GM08714 (cell line): Measurements from ENCODE around the gene ENTPD2.

Source experiments
- H3K4me3 ChIP-seq: fragments of 200-500 bp; sonication (Bioruptor generic); 2 replicates; pipeline ENCODE4 v1.5.1; 2014; ENCODE audit warnings: mild to moderate bottlenecking, low read length, inconsistent platforms
- ZNF274 ChIP-seq: IDR thresholded peaks from 2 replicates; pipeline ENCODE4 v1.6.1; 2012; ENCODE audit warnings: mild to moderate bottlenecking, low read depth, low read length

The ENTPD2 gene

GRCh38 chr9:137074657-137075274 lies 20.9 kb upstream of the ENTPD2 start:
- H3K4me3 ChIP-seq = no peak overlapping the region
- TF ChIP-seq ZNF274 = no peak

DNA sequence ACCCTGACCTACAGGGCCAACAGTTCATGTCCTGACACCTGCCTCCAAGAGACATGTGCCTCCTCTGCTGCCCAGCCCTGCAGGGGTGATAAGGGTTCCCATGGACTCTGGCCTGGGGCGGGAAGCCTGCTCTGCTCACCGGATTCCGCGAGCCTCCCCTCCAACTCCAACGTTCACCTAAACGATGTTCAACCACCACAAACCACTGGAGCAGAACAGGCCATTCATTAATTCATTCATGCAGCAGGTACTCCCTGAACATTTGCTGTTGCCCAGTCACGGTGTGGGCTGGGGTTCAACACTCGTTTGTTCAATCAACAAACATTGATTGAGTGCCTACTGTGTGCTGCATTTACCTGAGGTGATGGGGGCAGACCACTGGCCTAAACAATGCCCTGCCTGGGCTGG lies 20.1 kb upstream of the ENTPD2 start:
- H3K4me3 ChIP-seq = no peak overlapping the region
- TF ChIP-seq ZNF274 = no peak

- H3K4me3 ChIP-seq = no peak overlapping the region; the same call in 1 of the 2 replicates
- no peak for TF ChIP-seq ZNF274
Measured at GRCh38 chr9:137071282-137071681, 17.4 kb upstream of the ENTPD2 start.

- peak overlapping the region; percentile 4; the same call in 1 of the 2 replicates for H3K4me3 ChIP-seq
- TF ChIP-seq ZNF274 = no peak
Measured at GRCh38 chr9:137070906-137071275, 17.0 kb upstream of the ENTPD2 start.

DNA sequence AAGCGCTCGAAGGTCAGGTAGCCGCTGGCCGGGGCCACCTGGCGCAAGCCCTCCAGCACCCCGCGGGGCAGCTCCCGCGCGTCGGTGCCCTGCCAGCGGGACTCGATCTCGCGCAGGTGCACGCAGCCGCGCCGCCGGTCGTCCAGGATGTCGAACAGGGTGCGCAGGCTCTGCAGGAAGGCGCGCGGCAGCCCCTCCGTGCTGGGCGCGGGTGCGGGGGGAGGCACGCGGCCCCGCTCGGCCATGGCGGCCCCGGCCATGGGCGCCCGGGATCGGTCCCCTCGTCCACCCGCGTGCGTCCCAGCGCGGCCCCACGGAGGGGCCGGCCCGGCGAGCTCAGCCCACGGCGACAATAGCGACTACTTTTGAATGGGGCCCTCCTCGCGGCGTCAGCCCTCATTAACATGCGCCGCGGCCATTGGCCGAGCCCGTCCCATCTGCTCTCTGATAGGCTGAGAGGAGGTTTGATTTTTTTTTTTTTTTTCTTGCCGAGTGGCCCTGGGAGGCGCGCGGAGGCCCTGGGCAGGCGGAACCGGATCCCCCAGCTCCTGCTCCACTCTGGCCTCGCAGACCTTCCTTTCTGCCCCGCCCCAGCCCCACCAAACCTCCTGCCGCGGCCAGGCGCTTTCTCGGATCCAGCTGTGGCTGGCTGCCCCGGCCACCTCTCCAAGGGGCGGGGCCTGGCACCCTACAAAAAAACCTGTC lies 16.5 kb upstream of the ENTPD2 start, which contains the start of gene SAPCD2:
Gene SAPCD2 (minus strand): TSS at position 357 of the 705 bp plus-strand sequence. CDS start 97 bp downstream, at position 260.
- TF ChIP-seq ZNF274 = no peak
- H3K4me3 ChIP-seq = peak within 1 kb of the TSS; percentile 61; the same call in 1 of the 2 replicates

- peak overlapping the region; percentile 61; the same call in 1 of the 2 replicates for H3K4me3 ChIP-seq
- no peak for TF ChIP-seq ZNF274
Measured at GRCh38 chr9:137069508-137070091, 15.7 kb upstream of the ENTPD2 start.

DNA sequence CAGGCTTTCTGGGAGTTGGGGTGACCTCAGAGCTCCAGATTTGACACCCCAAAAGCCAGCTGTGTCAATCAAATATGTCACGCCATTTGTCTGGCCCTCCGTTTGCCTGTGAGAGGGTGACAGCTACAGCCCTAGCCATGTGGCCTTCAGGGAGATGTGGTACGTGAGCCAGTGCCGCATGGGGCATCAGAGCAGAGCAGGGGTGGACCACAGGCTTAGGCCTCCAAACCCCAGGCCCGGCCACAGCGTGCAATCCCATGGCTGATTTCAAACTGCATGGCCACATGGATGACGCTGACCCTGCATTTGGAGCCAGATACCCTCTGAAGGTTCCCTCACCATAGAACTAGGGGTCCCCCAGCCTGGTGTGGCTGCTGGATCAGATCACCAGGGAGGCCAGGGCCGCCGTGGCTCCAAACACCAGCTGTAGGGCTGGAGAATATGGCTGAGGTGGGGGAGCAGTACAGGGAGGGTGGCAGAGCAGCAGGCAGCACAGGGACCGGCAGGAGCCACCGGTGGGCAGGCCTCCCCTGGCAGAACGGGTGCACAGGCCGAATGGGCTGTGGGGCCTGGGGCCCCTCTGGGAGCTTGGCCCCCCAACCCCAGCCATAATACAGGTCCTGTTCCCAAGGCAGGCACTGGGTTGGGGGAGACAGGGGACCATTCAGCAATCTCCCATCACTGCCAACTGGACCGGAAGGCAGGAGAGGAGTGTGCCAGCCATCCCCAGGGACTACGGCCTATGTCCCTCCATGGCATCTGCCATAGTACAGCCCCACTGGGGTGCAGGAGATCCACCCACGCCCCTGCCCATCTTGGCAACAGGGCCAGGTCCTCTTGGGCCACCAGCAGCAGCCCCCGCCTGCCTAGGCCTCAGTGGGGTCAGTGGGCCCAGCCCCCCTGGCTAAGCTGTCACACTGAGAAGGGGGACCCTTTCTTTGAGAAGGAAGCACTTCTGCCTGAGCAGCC lies 15.0 kb upstream of the ENTPD2 start:
- peak overlapping the region; percentile 61; the same call in 1 of the 2 replicates for H3K4me3 ChIP-seq
- TF ChIP-seq ZNF274 = no peak

DNA sequence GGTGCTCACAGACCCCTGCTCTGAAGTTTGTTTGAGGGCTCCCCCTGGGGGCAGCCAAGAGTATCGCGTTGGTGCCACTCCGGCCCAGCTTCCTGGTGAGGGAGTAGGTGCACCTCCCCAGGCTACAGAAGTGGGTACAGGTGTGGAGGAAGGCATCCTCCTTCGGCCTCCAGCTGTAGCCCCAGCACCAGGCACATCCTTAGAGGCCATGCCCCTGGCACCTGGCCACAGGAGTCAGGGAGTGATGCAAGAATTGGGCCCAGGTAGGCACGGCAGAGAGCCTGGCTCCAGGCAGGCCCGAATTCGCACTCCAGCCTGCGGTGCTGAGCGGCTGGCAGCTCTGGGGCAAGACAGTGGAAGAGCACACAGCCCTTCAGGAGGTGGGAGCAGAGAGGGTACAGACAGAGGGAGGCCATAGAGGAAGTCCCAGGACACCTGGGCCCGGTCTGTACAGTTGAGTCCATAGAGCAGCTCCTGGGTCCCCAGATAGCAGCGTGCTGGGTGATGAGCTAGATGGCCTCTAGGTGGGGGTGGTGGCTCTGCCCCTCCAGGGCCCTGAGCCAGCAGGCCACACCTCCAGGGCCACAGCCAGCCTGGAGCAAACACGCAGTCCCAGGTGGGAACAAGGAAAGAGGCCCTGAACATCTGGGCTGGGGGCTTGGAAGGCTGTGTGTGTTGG lies 14.1 kb upstream of the ENTPD2 start:
- H3K4me3 ChIP-seq = no peak overlapping the region

DNA sequence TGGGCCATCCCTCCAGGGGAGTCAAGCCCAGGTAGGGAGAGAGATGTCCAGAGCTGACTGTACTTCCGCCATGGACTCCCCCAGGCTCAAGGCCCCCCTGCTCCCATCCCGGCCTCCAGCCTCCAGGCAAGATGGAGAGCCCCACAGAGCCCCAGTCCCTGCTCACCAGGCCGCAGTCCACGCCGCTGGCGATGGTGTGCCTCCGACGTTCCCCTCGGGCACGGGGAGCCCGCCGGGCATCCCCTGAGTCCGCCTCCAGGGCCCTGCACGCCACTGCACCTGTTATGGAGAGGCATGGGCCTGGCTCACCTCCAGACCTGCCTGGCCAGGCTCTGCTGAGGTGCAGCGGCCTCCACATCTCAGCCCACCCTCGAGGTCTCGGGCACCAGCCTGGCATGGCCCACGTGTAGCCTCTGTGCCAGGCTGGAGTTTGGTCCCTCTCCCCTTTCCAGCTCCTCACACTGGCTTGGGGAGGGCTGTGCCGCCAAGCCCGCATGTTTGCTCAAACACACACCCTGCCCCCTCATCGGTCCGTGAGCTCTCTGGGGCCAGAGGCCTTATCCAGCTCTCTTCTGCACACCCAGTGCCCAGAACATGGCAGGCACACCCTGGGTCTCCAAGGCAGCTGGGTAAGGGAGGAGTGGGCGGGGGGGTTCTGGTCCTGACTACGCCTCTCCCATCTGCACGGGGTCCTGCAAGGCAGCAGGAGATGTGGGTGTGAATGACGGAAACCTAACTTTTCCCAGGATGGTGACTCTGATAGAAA lies 12.4 kb upstream of the ENTPD2 start:
- no peak overlapping the region for H3K4me3 ChIP-seq
- no peak for TF ChIP-seq ZNF274

More for the DNA sequence above, 14.1 kb upstream of the ENTPD2 start:
- no peak for TF ChIP-seq ZNF274

- no peak overlapping the region for H3K4me3 ChIP-seq
- TF ChIP-seq ZNF274 = no peak
Measured at GRCh38 chr9:137065336-137065967, 11.6 kb upstream of the ENTPD2 start.

DNA sequence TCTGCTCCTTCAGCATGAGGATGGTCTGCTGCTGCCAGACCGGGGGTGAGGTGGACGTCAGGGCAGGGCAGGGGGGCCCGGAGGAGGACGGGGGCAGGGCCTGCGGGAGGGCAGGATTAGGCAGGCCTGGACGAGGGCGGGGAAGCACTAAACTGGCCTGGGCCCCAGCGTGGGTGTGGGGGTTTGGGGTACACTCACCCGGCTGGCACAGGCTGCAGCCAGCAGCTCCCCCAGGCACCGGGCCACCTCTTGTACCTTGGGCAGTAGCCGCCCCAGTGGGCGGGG lies 11.0 kb upstream of the ENTPD2 start:
- no peak overlapping the region for H3K4me3 ChIP-seq
- TF ChIP-seq ZNF274 = no peak

DNA sequence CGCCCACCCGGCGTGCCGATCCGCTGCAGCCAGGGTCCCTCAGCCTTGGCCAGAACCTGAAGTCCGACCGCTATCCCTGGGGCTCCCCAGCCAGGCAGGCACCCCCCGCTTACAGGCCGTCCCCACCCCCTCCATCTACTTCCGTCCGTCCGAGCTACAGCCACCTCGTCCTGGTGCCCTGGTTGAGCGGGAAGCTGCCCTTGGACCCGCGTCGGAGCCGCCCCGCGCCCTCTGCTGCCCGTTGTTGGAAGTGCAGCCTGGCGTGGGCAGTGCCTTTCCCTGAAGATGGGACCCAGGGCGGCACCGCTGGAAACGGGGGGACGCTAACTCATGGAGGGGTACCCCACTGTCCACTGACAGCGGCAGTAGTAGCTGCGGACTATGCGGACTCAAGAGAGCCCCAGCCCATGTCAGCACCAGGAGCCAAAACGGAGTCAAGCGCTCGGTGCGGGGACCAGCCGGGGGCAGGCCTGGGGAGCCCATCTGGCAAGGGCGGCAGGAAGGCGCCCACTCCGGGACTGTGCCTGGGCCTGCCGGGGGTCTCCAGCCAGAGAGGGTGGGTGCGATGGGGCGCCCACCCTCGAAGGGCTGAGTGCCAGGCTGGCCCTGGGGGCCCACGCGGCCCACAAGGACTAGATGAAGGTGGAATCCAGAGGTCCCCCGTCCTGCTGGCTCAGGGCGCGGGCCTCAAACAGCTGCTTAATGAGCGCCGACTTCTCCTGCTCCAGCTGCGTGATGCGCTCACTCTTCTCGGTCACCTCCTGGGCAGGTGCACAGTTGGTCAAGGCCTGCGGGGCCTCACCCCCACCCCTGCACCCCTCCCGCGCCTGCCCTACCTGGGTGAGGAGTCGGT lies 10.4 kb upstream of the ENTPD2 start:
- H3K4me3 ChIP-seq = no peak overlapping the region
- TF ChIP-seq ZNF274 = no peak
